Fibroblast of skin of abdomen (primary cell): ENCODE data around the gene CSF1.
A peak's percentile ranks its signal among the peaks of the same experiment; 100 is the strongest.
"Not testable (repeated sequence)": the region's sequence is repeated elsewhere in the genome, so short reads cannot be mapped to it uniquely, and the experiment has no call there.

ENCODE experiments used
- DNase-seq: peaks from one replicate; pipeline ENCODE4 v3.0.0-alpha.2; 2013

CSF1 gene

GRCh38 chr1:109942434-109942833 lies 31.8 kb downstream of the CSF1 start:
- DNase-seq = no peak

GRCh38 chr1:109944541-109944940 lies 33.9 kb downstream of the CSF1 start:
- no peak for DNase-seq

GRCh38 chr1:109946511-109946910 lies 35.9 kb downstream of the CSF1 start:
- no peak for DNase-seq

- no peak for DNase-seq
Observed at GRCh38 chr1:109947582-109948284, 37.1 kb downstream of the CSF1 start.

GRCh38 chr1:109948285-109948630 lies 37.6 kb downstream of the CSF1 start:
- no peak for DNase-seq

GRCh38 chr1:109950038-109950437 lies 39.4 kb downstream of the CSF1 start:
- no peak for DNase-seq

GRCh38 chr1:109950509-109950908 lies 39.9 kb downstream of the CSF1 start:
- no peak for DNase-seq

- DNase-seq = not testable (repeated sequence)
Observed at GRCh38 chr1:109951501-109951900, 40.9 kb downstream of the CSF1 start.

GRCh38 chr1:109954041-109954512 lies 43.4 kb downstream of the CSF1 start:
- peak; percentile 21 for DNase-seq

GRCh38 chr1:109959632-109959973 lies 49.0 kb downstream of the CSF1 start:
- no peak for DNase-seq

GRCh38 chr1:109959974-109960744 lies 49.5 kb downstream of the CSF1 start:
- DNase-seq = peak; percentile 87

- DNase-seq = no peak
Observed at GRCh38 chr1:109960745-109961094, 50.1 kb downstream of the CSF1 start.

- DNase-seq = no peak
Observed at GRCh38 chr1:109963864-109964263, 53.2 kb downstream of the CSF1 start.

- peak; percentile 86 for DNase-seq
Observed at GRCh38 chr1:109969146-109969829, 58.6 kb downstream of the CSF1 start.

- DNase-seq = no peak
Observed at GRCh38 chr1:109969907-109970306, 59.3 kb downstream of the CSF1 start.

GRCh38 chr1:109971559-109971958 lies 60.9 kb downstream of the CSF1 start:
- no peak for DNase-seq

GRCh38 chr1:109974191-109974590 lies 63.5 kb downstream of the CSF1 start:
- no peak for DNase-seq

GRCh38 chr1:109975718-109976117 lies 65.1 kb downstream of the CSF1 start:
- DNase-seq = peak; percentile 89

- DNase-seq = no peak
Observed at GRCh38 chr1:109976762-109977161, 66.1 kb downstream of the CSF1 start.

- no peak for DNase-seq
Observed at GRCh38 chr1:109977225-109977624, 66.6 kb downstream of the CSF1 start.

GRCh38 chr1:109977657-109978378 lies 67.2 kb downstream of the CSF1 start:
- no peak for DNase-seq

- DNase-seq = no peak
Observed at GRCh38 chr1:109978761-109979488, 68.3 kb downstream of the CSF1 start.
